NCI-H1092 (cell line): Measurements from ENCODE around the gene SWT1.
"Not testable (repeated sequence)": the region's sequence is repeated elsewhere in the genome, so short reads cannot be mapped to it uniquely, and the experiment has no call there.

Experiments used
- DNase-seq: peaks from one replicate; lab custom pipeline; 2025; lab: John Stamatoyannopoulos, UW

SWT1 gene

DNA sequence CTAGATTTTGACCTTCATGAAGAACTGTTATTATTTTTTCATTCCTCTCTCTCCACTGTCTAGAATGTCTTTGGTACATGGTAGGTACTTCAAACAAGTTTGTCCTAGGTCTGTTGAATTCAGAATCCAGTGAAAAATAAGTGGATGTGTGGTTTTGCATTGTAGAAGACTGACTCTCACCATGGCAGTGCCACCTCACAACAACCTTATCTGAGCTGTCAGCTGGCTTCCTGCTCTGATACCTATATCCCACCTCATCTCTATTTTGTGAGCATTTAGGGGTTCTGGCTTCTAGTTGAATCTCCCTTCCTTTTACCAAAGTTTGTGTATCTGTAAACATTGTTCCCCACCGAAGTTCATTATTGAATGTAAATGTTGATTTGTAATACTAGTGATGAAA, 9.1 kb downstream of the SWT1 start:
- no peak for DNase-seq

DNA sequence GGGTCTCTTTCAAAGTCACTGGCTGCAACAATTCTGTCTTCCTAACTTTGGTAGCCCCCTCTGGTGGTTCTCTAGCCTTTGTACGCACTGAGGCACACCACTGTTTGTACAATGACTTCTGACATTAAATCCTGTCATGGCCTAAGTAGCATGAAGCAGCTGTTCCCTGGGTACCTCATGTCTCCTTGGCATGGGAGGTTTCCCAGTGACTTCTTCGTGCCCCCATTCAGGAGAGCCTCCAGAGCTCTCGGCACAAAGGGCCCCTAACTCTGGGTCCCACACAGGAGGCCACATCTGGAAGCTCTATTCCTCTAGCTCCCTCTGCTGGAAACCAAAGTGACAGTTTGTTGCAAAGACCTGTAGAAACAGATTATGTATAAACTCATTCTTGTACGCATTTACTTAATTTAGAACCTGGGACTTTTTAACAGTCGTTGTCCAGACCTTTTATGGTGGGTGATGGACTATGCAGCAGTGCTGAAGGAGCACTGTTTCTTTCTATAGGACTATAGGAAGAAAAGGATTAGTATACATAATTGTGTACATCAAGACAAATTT, 13.4 kb downstream of the SWT1 start:
- DNase-seq = peak; percentile 60

DNA sequence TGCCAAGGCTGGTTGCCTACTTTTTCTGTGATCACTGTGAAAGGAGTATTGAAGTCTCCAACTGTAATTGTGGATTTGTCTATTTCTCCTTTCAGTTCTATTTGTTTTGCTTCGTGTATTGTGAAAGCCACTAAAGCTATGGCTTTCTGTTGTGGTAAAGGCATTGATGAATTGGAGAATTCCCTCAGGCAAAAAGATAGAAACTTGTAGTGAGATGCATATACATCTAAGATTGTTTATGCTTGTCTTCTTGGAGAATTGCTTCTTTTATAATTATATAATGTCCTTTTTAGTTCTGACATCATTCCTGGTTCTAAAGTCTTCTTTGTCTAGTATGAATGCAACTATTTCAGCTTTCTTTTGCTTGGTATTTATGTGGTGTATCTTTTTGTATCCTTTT, 36.8 kb downstream of the SWT1 start:
- DNase-seq = no peak

DNA sequence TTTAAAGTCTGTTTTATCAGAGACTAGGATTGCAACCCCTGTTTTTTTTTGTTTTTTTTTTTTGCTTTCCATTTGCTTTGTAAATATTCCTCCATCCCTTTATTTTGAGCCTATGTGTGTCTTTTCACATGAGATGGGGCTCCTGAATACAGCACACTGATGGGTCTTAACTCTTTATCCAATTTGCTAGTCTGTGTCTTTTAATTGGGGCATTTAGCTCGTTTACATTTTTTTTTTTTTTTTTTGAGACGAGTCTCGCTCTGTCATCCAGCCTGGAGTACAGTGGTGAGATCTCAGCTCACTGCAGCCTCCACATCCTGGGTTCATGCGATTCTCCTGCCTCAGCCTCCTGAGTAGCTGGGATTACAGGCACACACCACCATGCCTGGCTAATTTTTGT, 41.7 kb downstream of the SWT1 start:
- DNase-seq = not testable (repeated sequence)

DNA sequence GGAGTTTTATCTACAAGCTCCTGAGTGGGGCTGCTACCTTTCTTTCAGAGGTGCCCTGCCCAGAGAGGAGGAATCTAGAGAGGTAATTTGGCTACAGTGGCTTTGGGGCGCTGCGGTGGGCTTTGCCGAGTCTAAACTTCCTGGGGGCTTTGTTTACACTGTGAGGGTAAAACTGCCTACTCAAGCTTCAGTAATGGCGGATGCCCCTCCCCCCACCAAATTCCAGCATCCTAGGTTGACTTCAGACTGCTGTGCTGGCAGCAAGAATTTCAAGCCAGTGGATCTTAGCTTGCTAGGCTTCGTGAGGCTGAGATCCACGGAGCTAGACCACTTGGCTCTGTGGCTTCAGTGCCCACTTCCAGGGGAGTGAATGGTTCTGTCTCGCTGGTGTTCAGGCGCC, 43.9 kb downstream of the SWT1 start:
- DNase-seq = no peak

DNA sequence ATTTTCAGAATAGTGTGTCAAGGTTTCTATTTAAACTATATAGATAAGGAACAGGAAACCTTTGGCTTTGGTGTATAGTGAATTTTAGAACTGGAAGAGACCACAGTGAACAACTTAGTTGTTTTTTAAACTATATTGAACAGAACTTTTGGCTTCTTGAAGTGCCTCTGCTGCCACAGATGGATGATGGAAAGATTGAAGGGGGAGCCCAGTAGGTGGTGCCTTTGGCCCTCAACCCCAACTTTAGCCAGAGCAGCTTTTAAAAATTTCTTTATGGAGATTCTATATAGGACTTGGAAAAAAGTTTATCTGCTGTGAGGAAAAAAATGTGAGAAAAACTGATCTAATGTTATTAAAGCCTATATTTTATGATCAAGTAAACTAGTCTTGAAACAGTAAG, 50.2 kb downstream of the SWT1 start:
- no peak for DNase-seq

DNA sequence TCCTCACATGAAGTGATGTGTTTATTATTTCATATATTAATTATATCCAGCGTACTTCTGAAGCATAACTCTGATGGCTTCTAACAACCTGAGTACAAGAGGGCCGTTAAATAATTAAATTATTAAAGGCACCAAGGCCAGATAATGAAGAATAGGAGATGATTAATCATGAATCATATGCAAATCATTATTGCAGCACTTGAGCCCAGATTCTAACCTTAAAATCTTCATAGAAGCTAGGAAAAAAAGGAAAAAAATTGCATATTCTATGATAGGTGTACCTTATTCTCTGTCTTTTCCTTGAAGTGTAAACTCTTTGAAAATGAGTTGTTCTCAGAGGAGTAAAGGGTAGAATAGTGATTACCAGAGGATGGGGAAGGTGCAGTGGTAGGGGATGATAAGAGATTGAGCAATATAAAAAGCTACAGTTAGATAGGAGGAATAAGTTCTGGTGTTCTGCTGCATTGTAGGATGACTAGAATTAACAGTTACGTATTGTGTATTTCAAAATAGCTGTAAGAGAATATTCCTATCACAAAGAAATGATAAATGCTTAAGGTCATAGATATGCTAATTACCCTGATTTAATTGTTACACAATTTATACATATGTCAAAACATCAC, 51.1 kb downstream of the SWT1 start:
- no peak for DNase-seq

DNA sequence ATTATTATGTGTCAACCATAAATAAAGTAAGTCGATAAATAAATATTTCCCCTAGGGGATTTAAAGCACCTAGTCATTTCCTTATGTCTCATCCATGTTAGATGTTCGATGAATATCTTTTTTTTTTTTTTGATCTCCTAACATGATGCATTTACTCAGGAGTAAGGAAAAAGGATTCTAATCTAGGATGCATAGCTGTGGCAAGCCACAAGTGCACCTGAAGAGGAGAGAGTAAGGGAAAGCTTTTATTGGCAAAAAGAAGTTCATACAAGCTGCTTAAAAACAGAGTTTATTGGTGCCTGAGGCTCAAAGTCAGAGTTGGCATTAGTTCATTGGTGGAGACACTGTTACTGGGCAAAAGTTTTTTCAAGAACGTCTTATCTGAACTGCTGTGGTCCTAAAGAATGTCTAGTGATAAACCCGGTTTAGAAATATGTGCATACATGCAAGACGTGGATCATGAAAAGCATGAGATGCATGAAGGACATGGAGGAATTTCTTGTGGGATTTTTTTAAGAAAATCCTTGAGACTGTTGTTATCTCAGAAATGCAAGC, 51.7 kb downstream of the SWT1 start:
- DNase-seq = no peak

DNA sequence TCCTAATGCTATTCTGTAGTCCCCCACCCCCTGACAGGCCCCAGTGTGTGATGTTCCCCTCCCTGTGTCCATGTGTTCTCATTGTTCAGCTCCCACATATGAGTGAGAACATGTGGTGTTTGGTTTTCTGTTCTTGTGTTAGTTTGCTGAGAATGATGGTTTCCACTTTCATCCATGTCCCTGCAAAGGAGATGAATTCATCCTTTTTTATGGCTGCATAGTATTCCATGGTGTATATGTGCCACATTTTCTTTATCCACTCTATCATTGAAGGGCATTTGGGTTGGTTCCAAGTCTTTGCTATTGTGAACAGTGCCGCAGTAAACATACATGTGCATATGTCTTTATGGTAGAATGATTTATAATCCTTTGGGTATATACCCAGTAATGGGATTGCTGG, 52.4 kb downstream of the SWT1 start:
- DNase-seq = not testable (repeated sequence)

DNA sequence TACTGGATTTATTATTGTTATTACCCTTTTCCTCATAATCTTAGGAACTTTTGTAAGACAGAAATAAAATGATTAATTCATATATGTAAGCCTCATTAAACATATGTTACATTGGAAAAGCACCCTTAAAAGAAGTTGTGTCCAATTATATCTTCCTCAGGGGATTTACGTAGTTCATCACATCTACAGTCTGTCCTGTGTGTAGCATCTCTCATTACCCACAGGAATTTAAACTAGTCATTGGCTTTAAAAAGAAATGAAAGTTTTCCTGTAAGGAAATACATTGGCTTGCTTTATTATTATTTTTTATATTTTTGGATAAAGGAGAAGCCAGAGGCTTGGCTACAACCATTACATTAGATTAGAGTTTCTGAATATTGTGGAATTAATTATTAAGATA, 56.1 kb downstream of the SWT1 start:
- DNase-seq = no peak

DNA sequence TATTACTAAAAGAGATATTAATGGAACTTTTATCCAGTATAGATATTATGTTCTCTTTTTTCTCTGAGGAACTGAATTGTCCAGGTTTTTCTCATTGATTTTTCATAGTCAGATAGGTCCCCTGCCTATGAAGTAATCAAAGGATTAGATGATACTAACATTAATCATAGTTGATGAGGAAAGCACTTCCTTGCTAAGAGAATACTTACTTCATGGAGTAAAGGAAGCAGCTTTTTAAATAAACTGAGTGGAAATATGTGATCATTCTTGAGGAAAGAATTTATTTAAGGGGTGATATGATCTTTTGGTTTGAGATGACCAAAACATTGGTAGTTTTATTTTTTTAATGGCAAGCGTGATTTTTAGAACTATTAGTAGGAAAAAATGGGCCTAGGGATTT, 58.9 kb downstream of the SWT1 start:
- DNase-seq = no peak

- DNase-seq = no peak
Observed at GRCh38 chr1:185224132-185224531, 67.2 kb downstream of the SWT1 start.

DNA sequence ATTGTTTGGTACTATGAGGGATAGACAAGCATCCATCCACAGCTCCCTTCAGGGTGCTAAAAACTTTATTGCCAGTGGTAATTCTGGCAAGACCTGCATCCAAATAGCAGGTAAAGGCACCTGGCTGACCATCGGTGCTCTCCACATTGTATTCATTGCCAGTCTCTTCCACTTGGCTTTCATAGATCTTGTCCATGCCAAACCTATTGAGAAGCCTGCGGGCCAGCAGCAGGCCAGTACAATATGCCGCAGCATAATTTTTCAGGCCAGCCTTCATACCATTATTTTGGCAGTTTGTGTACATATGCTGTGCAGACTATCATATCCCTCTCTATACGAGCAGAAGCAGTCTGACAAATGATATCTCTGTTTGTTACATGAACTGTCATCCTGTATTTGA, 70.2 kb downstream of the SWT1 start:
- no peak for DNase-seq

DNA sequence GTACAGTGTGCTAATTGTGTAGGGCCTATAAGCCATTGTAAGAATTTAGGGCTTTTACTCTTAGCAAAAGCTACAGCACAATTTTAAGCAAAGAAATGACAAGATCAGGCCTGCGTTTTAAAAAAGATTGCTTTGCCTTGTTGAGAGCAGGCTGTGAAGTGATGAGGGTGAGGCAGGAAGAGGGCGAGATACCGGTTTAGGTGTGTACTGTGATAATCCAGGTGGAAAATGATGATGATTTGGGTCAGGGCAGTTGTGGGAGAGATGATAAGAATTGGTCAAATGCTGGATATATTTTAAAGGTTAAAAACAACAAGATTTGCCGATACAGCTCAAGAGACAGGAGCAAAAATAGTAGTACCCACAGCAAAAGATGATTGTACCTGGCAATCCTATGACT, 72.0 kb downstream of the SWT1 start:
- DNase-seq = no peak

DNA sequence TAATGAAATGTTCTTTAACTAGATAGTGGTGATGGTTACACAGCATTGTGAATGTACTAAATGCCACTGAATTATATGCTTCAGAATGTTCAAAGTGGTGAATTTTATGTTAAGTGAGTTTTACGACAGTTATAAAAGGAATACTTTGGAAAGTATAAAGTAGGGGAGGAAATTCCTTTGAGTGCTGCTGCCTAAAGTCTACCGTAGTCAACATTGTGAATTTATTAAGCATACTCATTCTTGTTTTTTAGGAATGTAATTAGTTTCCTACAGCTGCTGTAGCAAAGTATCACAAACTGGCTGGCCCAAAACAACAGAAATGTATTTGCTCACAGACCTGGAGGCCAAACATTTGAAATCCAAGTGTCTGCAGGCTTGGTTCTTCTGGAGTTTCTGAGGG, 73.0 kb downstream of the SWT1 start:
- DNase-seq = no peak

DNA sequence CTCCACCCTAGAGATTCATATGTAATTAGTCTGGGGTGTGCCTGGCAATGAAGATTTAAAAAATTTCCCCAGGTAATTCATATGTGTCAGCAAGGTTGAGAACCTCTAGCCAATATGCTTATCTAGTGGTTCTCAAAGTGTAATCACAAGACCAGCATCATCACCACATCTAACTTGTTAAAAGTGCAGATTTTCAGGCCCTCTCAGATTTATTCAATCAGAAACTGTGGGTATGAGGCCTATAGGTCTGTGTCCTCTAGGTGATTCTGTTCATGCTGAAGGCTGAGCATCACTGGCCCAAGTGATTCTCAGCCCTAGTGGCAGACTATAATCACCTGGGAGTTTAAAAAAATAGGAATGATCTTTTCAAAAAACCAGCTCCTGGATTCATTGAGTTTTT, 75.9 kb downstream of the SWT1 start:
- no peak for DNase-seq

DNA sequence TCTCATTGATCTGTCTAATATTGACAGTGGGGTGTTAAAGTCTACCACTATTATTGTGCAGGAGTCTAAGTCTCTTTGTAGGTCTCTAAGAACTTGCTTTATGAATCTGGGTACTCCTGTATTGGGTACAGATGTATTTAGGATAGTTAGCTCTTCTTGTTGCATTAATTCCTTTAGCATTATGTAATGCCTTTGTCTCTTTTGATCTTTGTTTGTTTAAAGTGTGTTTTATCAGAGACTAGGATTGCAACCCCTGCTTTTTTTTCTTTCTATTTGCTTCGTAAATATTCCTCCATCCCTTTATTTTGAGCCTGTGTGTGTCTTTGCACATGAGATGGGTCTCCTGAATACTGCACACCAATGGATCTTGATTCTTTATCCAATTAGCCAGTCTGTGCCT, 77.2 kb downstream of the SWT1 start:
- DNase-seq = not testable (repeated sequence)

GRCh38 chr1:185237176-185237575, 80.2 kb downstream of the SWT1 start:
- DNase-seq = not testable (repeated sequence)

DNA sequence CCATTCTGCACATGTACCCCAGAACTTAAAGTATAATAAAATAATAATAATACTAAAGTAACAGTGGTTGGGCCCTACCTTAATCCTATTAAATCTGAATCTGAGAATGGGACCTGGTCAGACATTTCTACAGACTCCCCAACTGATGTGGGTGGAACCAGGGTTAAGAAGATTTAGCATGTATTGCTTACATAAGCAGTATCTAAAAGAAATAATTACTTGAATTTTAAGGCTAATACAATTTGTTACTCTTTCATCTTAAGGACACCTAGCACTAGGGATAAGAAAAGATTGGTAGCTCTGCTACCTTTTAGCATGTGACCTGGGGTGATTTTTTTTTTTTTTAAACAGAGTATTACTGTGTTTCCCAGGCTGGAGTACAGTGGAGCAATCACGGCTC, 80.7 kb downstream of the SWT1 start:
- no peak for DNase-seq

- no peak for DNase-seq
Observed at GRCh38 chr1:185238447-185238846, 81.5 kb downstream of the SWT1 start.

GRCh38 chr1:185239861-185240260, 82.9 kb downstream of the SWT1 start:
- no peak for DNase-seq

GRCh38 chr1:185241127-185241526, 84.2 kb downstream of the SWT1 start:
- no peak for DNase-seq

DNA sequence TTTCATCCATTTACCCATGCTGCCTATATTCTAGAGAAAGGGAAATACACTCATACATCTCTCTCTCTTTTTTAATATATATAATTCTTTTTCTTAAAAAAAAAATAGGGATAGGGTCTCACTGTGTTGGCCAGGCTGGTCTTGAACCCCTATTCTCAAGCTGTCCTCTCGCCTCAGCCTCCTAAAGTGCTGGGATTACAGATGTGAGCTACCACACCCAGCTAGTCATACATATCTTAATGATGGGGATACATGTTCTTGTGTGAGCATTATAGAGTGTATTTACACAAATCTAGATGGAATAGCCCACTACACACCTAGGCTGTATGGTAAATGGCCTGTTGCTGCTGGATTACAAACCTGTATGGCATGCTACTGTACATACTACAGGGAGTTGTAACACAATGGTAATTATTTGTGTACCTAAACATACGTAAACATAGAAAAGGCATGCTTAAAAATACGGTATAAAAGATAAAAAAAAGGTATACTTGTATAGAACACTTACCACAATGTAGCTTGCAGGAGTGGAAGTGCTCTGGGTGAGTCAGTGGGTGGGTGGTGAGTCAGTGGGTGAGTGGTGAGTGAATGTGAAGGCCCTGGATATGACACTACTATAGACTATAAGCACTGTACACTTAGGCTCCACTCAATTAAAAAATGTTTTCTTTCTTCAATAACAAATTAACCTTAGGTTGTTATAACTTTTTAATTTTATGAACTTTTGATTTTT, 87.2 kb downstream of the SWT1 start:
- DNase-seq = no peak
